Islet of Langerhans (tissue), 1 donor: ENCODE data around the gene PPIA.
"Not testable (repeated sequence)": the region's sequence is repeated elsewhere in the genome, so short reads cannot be mapped to it uniquely, and the experiment has no call there.

Experiments used
- FAIRE-seq: peaks from one replicate; lab custom pipeline; 2011; peaks lifted over from hg19 to GRCh38; lab: Jason Lieb, UNC

The PPIA gene

GRCh38 chr7:44838751-44839150, 42.3 kb downstream of the PPIA start:
- FAIRE-seq: no peak

- not testable (repeated sequence) for FAIRE-seq
Measured at GRCh38 chr7:44842675-44843074, 46.2 kb downstream of the PPIA start.

- not testable (repeated sequence) for FAIRE-seq
Measured at GRCh38 chr7:44843440-44843839, 47.0 kb downstream of the PPIA start.

- no peak for FAIRE-seq
Measured at GRCh38 chr7:44845451-44845850, 49.0 kb downstream of the PPIA start.

GRCh38 chr7:44846390-44846789, 49.9 kb downstream of the PPIA start:
- not testable (repeated sequence) for FAIRE-seq

- no peak for FAIRE-seq
Measured at GRCh38 chr7:44846816-44847508, 50.5 kb downstream of the PPIA start.

GRCh38 chr7:44847509-44847919, 51.0 kb downstream of the PPIA start:
- no peak for FAIRE-seq

GRCh38 chr7:44847920-44848634, 51.6 kb downstream of the PPIA start, which contains the start of gene H2AZ2:
H2AZ2 (minus strand) TSS chr7:44848087; CDS start chr7:44847971, 116 bp downstream.
- FAIRE-seq: peak; percentile 49

GRCh38 chr7:44849259-44849884, 52.9 kb downstream of the PPIA start:
- FAIRE-seq: no peak

GRCh38 chr7:44849885-44850544, 53.5 kb downstream of the PPIA start:
- FAIRE-seq: no peak

GRCh38 chr7:44852590-44852989, 56.1 kb downstream of the PPIA start:
- no peak for FAIRE-seq
